Esophagus muscularis mucosa (tissue), 4 donors: Measurements from ENCODE around the gene FOXC2.

Experiments
- EP300 ChIP-seq: sonication (generic); formaldehyde crosslinking; IDR thresholded peaks from one replicate; pipeline ENCODE4 v1.6.1; 2017; ENCODE audit warnings: antibody characterized with exemption
- POLR2AphosphoS5 ChIP-seq, 2 donors: sonication (generic); formaldehyde crosslinking; IDR thresholded peaks; one replicate each; pipeline ENCODE4 v1.6.1; 2017; ENCODE audit warnings: antibody characterized with exemption in 2 of 2
- TF ChIP-seq, protein P1 (sequence below), 3 experiments: fragments of 200-600 bp in 2 of 3; fragments of 450-650 bp in 1 of 3; sonication (generic) in 2 of 3; IDR thresholded peaks; one replicate each; pipeline ENCODE4 v1.5.1; 2017 to 2019; ENCODE audit warnings: antibody characterized with exemption in 3 of 3, mild to moderate bottlenecking in 2 of 3, moderate library complexity in 1 of 3

DNA sequence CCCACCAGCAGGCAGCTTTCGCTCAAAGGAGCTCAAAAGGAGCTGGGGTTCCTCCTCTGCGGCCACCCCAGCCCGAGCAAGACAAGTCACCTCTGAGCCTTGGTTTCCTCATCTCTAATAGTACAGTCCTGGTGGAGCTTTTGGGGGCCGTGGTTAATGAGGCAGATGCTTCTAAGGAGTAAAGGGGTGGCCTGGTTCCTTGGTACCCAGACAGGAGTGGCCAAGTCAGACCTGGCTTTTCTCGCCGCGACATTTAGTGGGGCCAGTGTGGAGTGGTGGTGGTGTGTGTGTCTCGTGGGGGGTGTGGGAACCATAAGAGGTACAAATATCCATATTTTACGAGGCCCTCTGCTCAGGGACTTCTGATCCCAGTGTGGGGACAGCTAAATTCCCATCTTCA, 49.6 kb upstream of the FOXC2 start:
- TF ChIP-seq POLR2AphosphoS5 (IDR thresholded peaks at IDR 0.05) (peak in 1 of 2 donors; percentile 29), EP300 (no peak)
- TF ChIP-seq, protein P1, sequence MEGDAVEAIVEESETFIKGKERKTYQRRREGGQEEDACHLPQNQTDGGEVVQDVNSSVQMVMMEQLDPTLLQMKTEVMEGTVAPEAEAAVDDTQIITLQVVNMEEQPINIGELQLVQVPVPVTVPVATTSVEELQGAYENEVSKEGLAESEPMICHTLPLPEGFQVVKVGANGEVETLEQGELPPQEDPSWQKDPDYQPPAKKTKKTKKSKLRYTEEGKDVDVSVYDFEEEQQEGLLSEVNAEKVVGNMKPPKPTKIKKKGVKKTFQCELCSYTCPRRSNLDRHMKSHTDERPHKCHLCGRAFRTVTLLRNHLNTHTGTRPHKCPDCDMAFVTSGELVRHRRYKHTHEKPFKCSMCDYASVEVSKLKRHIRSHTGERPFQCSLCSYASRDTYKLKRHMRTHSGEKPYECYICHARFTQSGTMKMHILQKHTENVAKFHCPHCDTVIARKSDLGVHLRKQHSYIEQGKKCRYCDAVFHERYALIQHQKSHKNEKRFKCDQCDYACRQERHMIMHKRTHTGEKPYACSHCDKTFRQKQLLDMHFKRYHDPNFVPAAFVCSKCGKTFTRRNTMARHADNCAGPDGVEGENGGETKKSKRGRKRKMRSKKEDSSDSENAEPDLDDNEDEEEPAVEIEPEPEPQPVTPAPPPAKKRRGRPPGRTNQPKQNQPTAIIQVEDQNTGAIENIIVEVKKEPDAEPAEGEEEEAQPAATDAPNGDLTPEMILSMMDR (IDR thresholded peaks at IDR 0.05), result no peak
